ENCODE measurements around the gene DOCK2. TPM values are rescaled to one million over a fixed set of nuclear protein-coding genes. Genes with fewer than 3 reads are reported as not detected.

Gene DOCK2
- total RNA-seq, 2 experiments from 2014 or later, result 161 to 205 TPM

DNA sequence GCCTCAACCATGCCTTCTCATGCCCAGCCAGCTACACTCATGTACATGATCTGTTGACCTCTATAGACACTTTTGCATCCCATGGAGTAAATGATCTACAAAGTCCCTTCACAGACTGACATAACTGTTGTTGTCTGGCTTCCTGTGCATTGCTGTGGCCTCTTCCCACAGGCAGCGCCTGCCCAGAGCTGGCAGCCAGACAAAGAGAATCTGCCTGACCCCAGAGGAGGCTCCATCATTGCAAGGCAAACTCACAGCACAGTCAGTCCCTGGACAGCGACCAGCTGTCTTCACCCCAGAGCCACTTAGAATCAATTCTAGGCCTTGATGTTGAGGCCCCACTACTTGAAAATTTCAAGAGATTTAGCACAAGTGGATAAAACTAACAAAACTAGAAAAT, 277.7 kb downstream of the DOCK2 start:
- H3K9me2 ChIP-seq (ENCODE audit: insufficient read depth, low read length), result no peaks in the 10 kb centered on the region
- BruUV-seq (replicated peaks), result no TSS peak
- intact Hi-C loops (cut with micrococcal nuclease; ENCODE audit: unreplicated experiment), result no loop called here
- no peaks in the 10 kb centered on the region for H3K4me1 ChIP-seq (ENCODE audit: insufficient read depth, low read length, poor library complexity, severe bottlenecking)
- no peak overlapping the region for H3K4me3 ChIP-seq (ENCODE audit: low read depth, low read length, poor library complexity, severe bottlenecking)
- H3K4me2 ChIP-seq (ENCODE audit: low read length), result no peak overlapping the region
- no peak for DNase-seq (ENCODE audit: low spot score)
- no peaks in the 10 kb centered on the region for H3K36me3 ChIP-seq (ENCODE audit: insufficient read depth, low read length)
- TF ChIP-seq, protein P1, sequence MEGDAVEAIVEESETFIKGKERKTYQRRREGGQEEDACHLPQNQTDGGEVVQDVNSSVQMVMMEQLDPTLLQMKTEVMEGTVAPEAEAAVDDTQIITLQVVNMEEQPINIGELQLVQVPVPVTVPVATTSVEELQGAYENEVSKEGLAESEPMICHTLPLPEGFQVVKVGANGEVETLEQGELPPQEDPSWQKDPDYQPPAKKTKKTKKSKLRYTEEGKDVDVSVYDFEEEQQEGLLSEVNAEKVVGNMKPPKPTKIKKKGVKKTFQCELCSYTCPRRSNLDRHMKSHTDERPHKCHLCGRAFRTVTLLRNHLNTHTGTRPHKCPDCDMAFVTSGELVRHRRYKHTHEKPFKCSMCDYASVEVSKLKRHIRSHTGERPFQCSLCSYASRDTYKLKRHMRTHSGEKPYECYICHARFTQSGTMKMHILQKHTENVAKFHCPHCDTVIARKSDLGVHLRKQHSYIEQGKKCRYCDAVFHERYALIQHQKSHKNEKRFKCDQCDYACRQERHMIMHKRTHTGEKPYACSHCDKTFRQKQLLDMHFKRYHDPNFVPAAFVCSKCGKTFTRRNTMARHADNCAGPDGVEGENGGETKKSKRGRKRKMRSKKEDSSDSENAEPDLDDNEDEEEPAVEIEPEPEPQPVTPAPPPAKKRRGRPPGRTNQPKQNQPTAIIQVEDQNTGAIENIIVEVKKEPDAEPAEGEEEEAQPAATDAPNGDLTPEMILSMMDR (conservative IDR thresholded peaks at IDR 0.05; ENCODE audit: low read length), result no peak
- TF ChIP-seq EZH2phosphoT487 (IDR thresholded peaks at IDR 0.05; ENCODE audit: borderline replicate concordance, low read depth, low read length), result no peak
- no peaks in the 10 kb centered on the region for H3K9me3 ChIP-seq (ENCODE audit: low read length)
- CTCF ChIA-PET (ENCODE audit: unreplicated experiment), result no interaction called here
- H3K27ac ChIP-seq (ENCODE audit: low read depth, low read length, poor library complexity, severe bottlenecking), result no peak overlapping the region
- no peak overlapping the region for H2AFZ ChIP-seq (ENCODE audit: low read length)
- POLR2A ChIA-PET, result no interaction called here
- no peaks in the 10 kb centered on the region for H3K79me2 ChIP-seq (ENCODE audit: insufficient read depth, low read depth, low read length)
- no peaks in the 10 kb centered on the region for H4K20me1 ChIP-seq (ENCODE audit: insufficient read depth, low read length)

DNA sequence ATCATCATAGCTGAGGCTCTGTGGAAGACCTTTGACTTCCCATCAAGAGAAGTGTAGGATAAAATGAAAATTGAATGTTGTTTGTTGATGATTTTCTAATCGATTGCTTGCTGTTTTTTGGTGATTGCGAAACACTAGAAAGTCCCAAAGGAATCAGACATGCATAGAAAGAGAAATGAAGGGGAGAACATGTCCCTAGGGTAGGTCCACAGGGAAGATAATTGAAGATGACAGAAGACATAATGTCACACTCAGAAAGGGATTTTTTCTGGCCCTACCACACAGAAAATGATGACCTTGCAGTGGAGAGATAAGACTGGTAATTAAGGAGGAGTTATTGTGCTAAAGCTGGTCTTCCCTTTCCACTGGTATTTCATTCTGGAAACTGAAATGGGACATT, 280.4 kb downstream of the DOCK2 start:
- POLR2A ChIA-PET, result interaction anchor here (0.7 kb wide), 2 partner anchors 153 to 1251 kb away, joined by 3 to 4 read pairs; no protein-coding TSS in a partner anchor
- Histone ChIP-seq H3K4me3 (ENCODE audit: low read depth, low read length, poor library complexity, severe bottlenecking) (no peak overlapping the region), H3K9me3 (ENCODE audit: low read length) (no peaks in the 10 kb centered on the region), H3K4me1 (ENCODE audit: insufficient read depth, low read length, poor library complexity, severe bottlenecking) (no peaks in the 10 kb centered on the region), H3K79me2 (ENCODE audit: insufficient read depth, low read depth, low read length) (no peaks in the 10 kb centered on the region), H3K36me3 (ENCODE audit: insufficient read depth, low read length) (no peaks in the 10 kb centered on the region), H2AFZ (ENCODE audit: low read length) (no peak overlapping the region), H3K9me2 (ENCODE audit: insufficient read depth, low read length) (no peaks in the 10 kb centered on the region), H3K27ac (ENCODE audit: low read depth, low read length, poor library complexity, severe bottlenecking) (no peak overlapping the region), H3K4me2 (ENCODE audit: low read length) (no peak overlapping the region), H4K20me1 (ENCODE audit: insufficient read depth, low read length) (no peaks in the 10 kb centered on the region)
- CTCF ChIA-PET (ENCODE audit: unreplicated experiment), result no interaction called here
- intact Hi-C loops (cut with micrococcal nuclease; ENCODE audit: unreplicated experiment), result no loop called here
- no peak for TF ChIP-seq EZH2phosphoT487 (IDR thresholded peaks at IDR 0.05; ENCODE audit: borderline replicate concordance, low read depth, low read length)
- TF ChIP-seq, protein P1 (conservative IDR thresholded peaks at IDR 0.05; ENCODE audit: low read length), result no peak
- DNase-seq (ENCODE audit: low spot score), result no peak
- no TSS peak for BruUV-seq (replicated peaks)

- H3K79me2 ChIP-seq (ENCODE audit: insufficient read depth, low read depth, low read length), result no peaks in the 10 kb centered on the region
- ChIA-PET CTCF (ENCODE audit: unreplicated experiment) (no interaction called here), POLR2A (no interaction called here)
- H3K4me3 ChIP-seq (ENCODE audit: low read depth, low read length, poor library complexity, severe bottlenecking), result no peak overlapping the region
- no TSS peak for BruUV-seq (replicated peaks)
- H3K9me3 ChIP-seq (ENCODE audit: low read length), result no peaks in the 10 kb centered on the region
- intact Hi-C loops (cut with micrococcal nuclease; ENCODE audit: unreplicated experiment), result no loop called here
- H3K4me2 ChIP-seq (ENCODE audit: low read length), result no peak overlapping the region
- no peaks in the 10 kb centered on the region; the same call in 1 of the 2 replicates for H3K36me3 ChIP-seq (ENCODE audit: insufficient read depth, low read length)
- no peaks in the 10 kb centered on the region for H3K4me1 ChIP-seq (ENCODE audit: insufficient read depth, low read length, poor library complexity, severe bottlenecking)
- no peak for TF ChIP-seq EZH2phosphoT487 (IDR thresholded peaks at IDR 0.05; ENCODE audit: borderline replicate concordance, low read depth, low read length)
- TF ChIP-seq, protein P1 (conservative IDR thresholded peaks at IDR 0.05; ENCODE audit: low read length), result no peak
- DNase-seq (ENCODE audit: low spot score), result no peak
- H3K9me2 ChIP-seq (ENCODE audit: insufficient read depth, low read length), result no peaks in the 10 kb centered on the region
- H3K27ac ChIP-seq (ENCODE audit: low read depth, low read length, poor library complexity, severe bottlenecking), result no peak overlapping the region
- H4K20me1 ChIP-seq (ENCODE audit: insufficient read depth, low read length), result no peaks in the 10 kb centered on the region
- H2AFZ ChIP-seq (ENCODE audit: low read length), result no peak overlapping the region
Observed at GRCh38 chr5:169918228-169918627, 281.2 kb downstream of the DOCK2 start.

All from OCI-LY7 (cell line).